Activated CD4-positive, CD25-positive, alpha-beta regulatory T cell treated with anti-CD3 and anti-CD28 coated beads, Interleukin-2, amount 50 U/mL, for 16 hours (primary cell): ENCODE results near the gene EXOC3.
"Not testable (repeated sequence)": the region's sequence is repeated elsewhere in the genome, so short reads cannot be mapped to it uniquely, and the experiment has no call there.

Experiments
- DNase-seq: peaks from one replicate; pipeline ENCODE4 v3.0.0-alpha.2; 2020; ENCODE audit warnings: low read depth, low spot score

EXOC3 gene

GRCh38 chr5:407051-407450 is 35.9 kb upstream of the EXOC3 start:
- DNase-seq: no peak

- no peak for DNase-seq
Measured at GRCh38 chr5:407801-408268, 35.1 kb upstream of the EXOC3 start.

- no peak for DNase-seq
Measured at GRCh38 chr5:410911-411517, 32.0 kb upstream of the EXOC3 start.

- no peak for DNase-seq
Measured at GRCh38 chr5:411728-412127, 31.2 kb upstream of the EXOC3 start.

- not testable (repeated sequence) for DNase-seq
Measured at GRCh38 chr5:414991-415927, 27.7 kb upstream of the EXOC3 start.

GRCh38 chr5:415928-416635 is 26.9 kb upstream of the EXOC3 start:
- no peak for DNase-seq

GRCh38 chr5:416636-416960 is 26.4 kb upstream of the EXOC3 start:
- no peak for DNase-seq

- DNase-seq: no peak
Measured at GRCh38 chr5:417301-418161, 25.4 kb upstream of the EXOC3 start.

- no peak for DNase-seq
Measured at GRCh38 chr5:418162-419121, 24.5 kb upstream of the EXOC3 start.

- no peak for DNase-seq
Measured at GRCh38 chr5:419970-420369, 23.0 kb upstream of the EXOC3 start.

GRCh38 chr5:420632-421286 is 22.2 kb upstream of the EXOC3 start:
- no peak for DNase-seq

- no peak for DNase-seq
Measured at GRCh38 chr5:421287-421880, 21.6 kb upstream of the EXOC3 start.

GRCh38 chr5:421901-422300 is 21.1 kb upstream of the EXOC3 start:
- DNase-seq: no peak

GRCh38 chr5:422323-423232 is 20.4 kb upstream of the EXOC3 start:
- no peak for DNase-seq

GRCh38 chr5:423233-423565 is 19.8 kb upstream of the EXOC3 start:
- DNase-seq: no peak

GRCh38 chr5:423626-424261 is 19.2 kb upstream of the EXOC3 start:
- DNase-seq: no peak

- no peak for DNase-seq
Measured at GRCh38 chr5:424301-425110, 18.5 kb upstream of the EXOC3 start.
